ENCODE measurements around the gene LRP5. TPM values are rescaled to one million over a fixed set of nuclear protein-coding genes. Genes with fewer than 3 reads are reported as not detected.
"Not testable (repeated sequence)": the region's sequence is repeated elsewhere in the genome, so short reads cannot be mapped to it uniquely, and the experiment has no call there.

LRP5 gene
- total RNA-seq, 1 donor from 2014 or later: 154 TPM

DNA sequence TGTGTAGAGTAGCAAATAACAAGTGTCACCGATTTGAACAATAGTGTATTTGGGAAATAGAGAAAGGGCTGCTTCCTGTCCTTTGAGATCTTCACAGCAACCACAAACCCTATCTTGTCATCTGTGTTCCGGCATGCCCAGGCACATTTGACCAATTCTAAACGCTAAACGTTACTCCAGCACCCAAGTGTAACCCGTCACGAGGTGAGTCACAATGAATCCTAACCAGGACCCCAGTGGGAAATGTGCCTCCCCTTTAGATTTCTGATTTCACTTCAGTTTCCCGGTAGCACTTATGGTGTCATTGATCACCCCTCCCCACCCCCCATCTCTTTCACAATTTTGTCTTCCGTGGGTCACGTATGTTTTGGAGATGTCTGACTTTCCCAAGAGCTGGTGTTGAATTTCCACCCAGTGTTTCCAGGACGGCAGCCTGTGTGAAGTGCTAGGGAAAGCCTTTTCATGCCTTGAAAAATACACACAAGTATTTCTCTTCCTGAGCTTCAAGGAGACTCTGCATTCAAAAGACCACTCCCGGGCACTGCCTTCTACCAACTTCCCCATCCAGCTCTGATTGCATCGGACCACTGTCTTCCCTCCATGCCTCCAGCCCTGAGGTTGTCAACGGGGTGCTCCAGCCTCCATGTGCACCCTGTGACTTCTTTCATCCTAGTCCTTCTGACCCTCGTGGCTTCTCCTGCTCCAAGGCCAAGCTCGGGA, 30.1 kb upstream of the LRP5 start:
- DNase-seq (ENCODE audit: low spot score): no peak

DNA sequence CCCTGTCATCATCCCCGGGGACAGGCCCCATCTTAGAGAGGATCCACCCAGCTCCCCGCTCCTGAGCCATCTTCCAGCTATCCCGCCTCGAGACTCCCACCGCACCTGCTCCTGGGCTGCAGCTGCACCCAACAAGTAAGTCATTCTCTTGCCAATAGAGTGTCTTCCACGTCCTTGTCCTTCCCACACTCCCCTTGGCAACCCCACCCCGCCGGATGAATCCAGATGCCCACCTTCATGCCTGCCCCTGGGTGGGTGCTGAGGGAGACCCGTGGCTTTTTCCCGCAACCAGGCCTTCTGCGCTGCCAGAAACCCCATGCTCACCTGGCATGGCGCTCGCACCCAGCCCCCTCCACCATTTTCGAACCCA, 29.5 kb upstream of the LRP5 start:
- DNase-seq (ENCODE audit: low spot score): no peak

DNA sequence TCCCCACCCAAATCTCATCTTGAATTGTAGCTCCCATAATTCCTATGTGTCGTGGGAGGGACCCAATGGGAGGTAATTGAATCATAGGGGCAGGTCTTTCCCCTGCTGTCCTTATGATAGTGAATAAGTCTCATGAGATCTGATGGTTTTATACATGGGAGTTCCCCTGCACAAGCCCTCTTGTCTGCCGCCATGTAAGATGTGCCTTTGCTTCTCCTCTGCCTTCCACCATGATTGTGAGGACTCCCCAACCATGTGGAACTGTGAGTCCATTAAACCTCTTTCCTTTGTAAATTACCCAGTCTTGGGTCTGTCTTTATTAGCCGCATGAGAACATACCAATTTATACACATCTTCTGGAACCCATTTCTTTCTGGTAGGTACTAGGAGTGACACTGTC, 27.8 kb upstream of the LRP5 start:
- DNase-seq (ENCODE audit: low spot score): not testable (repeated sequence)

DNA sequence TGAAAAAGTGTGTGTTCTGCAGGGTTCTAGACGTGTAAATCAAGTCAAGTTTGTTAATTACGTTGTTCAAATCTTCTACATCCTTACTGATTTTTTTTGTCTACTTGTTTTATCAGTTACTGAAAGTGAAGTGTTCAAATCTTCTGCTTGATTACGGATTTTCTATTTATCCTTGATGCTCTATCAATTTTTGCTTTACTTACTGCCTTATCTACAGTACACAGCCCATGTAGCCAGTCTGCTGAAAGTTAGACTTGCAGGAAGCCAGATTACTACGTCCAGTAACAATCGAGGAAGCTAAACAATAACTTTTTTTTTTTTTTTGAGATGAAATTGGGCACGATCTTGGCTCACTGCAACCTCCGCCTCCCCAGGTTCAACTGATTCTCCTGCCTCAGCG, 25.0 kb upstream of the LRP5 start:
- DNase-seq (ENCODE audit: low spot score): no peak

DNA sequence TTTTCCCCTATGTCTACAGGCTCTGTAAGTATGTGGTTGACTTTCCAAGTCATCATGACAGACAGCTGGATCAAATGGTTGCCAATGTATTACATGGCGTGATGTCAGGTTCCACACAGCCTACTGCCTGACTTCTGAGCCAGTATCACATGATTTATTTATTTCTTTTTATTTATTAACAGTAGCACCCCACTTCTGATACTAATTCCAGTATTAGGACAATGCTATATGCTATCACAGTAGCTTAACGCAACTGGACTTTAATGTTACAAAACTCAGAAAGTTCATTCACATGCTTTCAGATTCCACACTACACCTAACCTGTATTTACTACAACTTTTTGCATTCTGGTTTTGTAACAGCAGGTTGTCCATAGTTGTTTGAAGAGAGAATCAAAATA, 22.9 kb upstream of the LRP5 start:
- DNase-seq (ENCODE audit: low spot score): no peak

DNA sequence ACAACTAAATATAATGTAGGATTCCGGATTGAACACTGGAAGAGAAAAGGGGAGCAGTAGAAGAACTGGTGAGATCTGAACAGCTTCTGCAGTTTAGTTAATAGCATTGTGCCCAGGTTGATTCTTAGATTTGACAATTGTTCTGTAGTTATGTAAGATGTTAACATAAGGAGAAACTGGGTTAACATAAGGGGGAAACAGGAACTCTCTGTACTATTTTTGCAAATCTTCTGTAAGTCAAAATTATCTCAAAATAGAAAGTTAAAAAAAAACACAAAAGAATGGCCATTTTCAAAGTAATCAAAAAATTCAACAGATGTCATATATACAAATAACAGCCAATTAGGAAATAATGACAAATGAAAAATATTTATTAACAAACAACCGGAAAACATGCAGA, 18.7 kb upstream of the LRP5 start:
- no peak for DNase-seq (ENCODE audit: low spot score)

DNA sequence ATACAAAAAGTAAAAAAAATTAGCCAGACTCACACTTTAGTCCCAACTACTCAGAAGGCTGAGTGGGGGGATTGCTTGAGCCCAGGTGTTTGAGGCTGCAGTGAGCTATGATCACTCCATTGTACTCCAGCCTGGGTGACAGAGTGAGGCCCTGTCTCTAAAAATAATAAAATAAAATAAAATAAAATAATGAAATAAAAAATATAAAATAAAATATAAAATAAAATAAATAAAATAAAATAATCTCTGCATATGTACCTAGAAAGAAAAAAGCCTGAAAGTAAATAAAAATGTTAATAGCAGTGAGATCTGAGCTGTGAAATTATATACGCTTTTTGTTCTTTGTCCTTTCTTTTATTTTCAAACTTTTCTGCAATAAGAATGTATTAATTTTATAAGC, 17.1 kb upstream of the LRP5 start:
- no peak for DNase-seq (ENCODE audit: low spot score)

DNA sequence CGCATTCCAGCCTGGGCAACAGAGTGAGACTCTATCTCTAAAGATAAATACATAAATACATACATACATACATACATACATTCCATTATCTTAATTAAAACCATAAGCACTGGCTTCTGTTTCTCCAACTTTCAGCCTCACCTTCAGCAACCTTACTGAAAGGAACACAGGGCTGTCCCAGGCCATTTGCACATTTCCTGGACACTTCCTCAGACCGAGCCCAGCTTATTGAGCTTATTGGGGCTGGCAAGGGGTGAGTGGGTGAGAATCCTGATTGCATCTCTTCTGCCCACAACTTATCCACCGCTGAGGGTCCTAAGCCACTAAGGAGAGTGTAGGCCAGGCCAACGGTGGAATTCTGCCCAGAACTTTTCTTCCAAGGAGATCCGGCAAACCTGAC, 16.5 kb upstream of the LRP5 start:
- DNase-seq (ENCODE audit: low spot score): no peak

DNA sequence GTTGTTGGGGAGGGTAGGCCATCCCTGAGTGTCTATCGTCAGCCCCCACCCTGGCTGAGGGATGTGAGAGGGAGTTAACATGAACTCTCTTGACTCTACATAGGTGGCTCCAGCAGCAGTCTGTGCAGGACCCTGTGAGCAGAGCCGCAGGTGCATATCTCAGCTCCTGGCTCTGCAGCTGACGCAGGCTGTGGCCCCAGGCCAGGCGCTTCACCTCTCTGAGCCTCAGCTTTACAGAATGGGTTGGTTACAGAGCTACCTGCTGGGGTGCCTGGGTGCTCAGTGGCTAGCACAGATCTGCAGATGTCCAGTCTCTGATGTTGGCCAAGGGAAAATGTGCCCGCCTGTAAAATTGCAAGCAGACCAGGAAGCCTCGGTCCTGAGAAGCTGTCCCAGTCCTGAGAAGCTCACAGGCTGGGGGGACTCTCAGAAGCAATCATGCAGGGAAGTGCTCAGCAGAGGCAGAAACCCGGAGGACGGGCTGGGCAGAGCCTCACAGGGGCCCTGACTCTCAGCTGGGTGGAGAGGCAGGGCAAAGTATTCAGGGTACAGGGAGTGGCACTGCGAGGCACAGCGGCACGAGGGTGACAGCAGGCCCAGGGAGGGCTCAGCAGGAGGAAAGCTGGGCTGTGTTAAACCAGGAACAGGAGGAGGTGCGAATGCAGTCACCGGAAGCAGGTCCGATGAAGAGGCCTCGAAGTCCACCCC, 15.9 kb upstream of the LRP5 start:
- DNase-seq (ENCODE audit: low spot score): no peak

DNA sequence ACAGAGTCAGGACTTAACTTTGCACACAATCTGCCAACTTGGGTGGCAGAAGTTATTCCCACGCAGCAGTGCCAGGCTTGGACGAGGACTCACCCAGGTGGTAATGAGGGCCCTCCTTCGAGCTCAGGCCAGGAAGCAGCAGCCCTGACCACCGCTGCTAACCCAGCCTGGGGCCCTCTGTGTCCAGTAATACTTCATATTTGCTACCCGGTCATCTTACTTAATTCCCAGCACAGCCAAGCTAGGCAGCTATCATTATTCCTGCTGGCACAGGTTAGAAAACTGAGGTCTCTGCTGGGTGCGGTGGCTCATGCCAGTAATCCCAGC, 15.4 kb upstream of the LRP5 start:
- no peak for DNase-seq (ENCODE audit: low spot score)

DNA sequence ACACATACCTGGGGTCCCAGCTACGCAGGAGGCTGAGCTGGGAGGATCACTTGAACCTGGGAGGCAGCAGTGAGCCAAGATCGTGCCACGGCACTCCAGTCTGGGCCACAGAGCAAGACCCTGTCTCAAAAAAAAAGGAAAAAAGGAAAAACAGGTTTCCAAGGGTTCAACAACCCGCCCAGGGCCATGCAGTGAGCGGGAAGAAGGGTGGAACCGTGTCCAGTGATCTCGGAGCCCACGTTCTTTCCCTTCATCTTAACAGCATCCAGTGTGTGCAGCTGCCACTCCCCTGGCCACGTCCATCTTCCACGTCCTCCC, 14.9 kb upstream of the LRP5 start:
- DNase-seq (ENCODE audit: low spot score): no peak

DNA sequence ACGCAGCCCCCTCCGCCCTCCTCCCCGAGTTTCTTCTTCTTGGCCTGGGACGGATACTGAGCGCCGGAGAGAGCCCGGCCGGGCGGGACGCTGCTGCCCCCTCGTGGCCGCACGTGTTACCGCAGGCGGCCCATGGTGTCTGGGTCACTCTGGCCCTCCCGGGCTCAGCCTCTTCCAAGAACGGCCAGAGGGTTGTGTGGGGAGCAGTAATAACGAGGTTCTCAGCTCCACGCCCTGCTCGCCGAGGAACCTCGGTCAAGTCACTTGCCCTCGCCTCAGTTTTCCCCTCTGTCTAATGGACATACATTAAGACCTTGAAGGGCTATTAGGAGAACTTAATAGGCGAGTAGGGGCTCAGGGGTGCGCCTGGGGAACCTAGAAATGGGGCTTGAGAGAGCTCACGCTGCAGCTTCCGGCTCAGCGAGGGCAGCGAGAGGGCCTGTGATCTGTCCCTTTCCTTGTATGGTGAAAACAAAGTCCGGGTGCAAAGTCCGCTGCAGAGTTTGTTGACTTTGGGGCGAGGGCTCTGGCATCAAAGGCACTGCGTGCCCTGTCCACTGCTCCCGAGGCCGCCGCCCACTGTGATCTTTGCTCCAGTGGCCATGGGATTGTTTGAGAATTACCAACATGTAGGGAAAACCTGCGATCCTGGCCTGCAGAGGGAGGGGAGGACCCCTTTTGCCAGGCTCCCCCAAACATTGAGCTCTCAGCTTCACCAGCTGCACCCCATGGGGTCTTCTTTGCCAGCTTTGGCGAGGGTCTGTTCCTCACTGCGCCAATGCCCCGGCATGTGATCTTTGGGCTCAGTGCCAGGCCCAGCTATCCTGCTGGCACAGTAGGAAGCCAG, 14.4 kb upstream of the LRP5 start:
- DNase-seq (ENCODE audit: low spot score): peak; percentile 87

DNA sequence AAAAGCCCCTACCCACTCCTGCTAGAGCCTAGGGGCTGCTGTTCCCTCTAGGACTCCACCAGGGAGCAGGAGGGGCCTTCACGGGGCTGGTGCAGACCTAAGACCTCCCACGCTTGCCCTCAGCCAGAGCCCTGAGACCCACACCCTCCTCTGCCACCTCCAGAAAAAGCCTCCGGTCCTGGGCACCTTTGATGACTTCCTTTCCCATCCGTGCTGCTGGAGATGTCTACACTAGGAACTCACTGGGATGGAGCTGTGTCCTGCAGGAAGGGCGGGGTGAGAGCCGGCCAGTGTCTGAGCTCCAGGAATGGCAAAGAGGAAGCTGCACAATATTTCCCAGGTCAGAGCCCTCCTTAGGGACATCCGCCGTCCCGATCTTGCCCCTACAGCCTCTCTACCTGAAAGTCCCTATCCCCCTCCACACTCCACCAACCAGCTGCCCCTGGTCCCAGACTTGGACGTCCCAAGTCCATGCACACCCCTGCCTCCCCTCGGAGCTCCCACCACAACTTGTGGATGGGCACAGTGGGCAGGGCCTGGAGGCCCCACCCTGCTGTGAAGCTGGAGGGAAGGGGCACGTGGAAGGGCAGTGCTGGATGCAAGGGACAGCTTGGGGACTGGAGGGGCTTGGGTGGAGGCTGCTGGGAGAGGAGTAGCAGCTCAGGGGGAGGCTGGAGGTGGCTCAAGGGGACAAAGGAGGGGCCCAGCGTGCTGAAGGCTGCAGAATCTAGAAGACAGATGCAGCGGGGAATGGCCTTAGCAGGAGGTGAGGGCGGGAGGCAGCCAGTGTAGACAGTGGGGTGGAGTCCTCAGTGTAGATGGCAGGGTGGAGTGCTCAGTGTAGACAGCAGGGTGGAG, 13.5 kb upstream of the LRP5 start:
- no peak for DNase-seq (ENCODE audit: low spot score)

DNA sequence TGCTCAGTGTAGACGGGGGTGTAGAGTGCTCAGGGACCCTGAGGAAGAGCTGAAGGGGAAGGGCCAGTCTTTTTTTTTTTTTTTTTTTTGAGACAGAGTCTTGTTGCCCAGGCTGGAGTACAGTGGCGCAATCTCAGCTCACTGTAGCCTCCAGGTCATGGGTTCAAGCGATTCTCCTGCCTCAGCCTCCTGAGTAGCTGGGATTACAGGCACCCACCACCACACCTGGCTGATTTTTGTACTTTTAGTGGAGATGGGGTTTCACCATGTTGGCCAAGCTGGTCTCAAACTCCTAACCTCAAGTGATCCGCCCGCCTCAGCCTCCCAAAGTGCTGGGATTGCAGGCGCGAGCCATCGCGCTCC, 12.9 kb upstream of the LRP5 start:
- not testable (repeated sequence) for DNase-seq (ENCODE audit: low spot score)

DNA sequence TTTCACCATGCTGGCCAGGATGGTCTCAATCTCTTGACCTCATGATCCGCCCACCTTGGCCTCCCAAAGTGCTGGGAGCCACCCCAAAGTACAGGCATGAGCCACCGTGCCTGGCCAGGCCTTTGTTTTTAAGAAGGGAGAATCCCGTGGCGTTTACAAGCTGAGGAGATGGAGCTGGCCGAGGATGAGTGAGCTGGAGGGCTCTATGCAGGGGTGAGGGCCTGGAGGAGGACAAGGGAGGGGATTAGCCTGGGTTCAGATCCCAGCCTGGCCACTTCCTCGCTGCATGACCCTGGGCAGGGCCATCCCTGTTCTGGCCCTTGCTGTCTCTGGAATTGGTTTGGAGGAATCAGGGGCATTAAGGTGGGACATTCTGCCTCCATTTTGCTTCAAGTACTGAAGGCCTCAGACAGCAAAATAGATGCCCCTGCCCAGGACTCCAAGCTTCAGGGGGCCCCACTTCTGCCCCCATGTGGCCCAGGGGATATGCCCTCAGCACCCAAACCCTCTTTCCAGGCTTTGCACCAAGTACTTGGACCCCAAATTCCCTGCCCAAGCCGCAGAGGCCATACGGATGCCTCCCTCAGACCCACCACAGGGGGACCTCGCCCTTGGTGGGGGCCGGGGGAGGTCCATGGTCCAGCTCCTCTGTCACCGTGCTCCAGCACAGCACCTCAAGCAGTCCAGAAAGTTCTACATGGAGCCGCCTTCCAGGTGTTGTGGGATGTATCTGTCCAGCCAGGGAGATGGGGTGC, 12.1 kb upstream of the LRP5 start:
- no peak for DNase-seq (ENCODE audit: low spot score)

DNA sequence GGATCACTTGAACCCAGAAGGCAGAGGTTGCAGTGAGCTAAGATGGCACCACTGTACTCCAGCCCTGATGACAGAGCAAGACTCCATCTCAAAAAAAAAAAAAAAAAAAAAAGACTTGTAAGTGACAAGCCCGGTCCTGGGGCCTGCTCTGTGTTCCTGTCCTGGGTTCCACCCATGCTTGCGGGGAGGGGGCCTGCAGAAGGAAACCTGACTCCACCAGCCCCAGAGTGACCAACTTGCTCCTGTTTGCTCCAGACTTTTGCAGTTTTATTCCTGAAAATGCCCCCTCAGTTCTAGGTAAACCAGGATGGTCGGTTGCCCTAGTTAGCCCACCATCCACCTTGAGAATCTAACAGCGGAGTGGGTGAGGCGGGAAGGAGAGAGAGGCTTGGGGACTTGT, 10.1 kb upstream of the LRP5 start:
- DNase-seq (ENCODE audit: low spot score): no peak

DNA sequence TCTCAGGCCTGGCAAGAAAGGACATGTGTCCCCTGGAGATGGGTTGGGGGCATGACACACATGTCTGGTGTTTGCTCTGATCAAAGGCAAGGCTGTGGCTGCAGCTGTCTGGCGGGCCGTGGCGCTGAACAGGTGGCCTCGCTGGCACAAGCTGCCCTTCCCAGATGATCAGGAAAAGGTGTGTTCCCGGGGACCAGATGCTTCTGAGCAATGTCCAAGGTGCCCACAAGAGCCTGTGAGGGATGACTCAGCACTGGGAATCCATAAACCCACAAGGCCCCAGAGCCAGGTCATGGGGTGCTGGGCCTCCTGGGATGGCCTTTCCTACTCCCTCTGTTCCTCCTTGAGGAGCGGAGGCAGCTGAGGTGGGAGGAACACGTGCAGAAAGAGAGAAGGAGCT, 9.7 kb upstream of the LRP5 start:
- peak; percentile 71 for DNase-seq (ENCODE audit: low spot score)

DNA sequence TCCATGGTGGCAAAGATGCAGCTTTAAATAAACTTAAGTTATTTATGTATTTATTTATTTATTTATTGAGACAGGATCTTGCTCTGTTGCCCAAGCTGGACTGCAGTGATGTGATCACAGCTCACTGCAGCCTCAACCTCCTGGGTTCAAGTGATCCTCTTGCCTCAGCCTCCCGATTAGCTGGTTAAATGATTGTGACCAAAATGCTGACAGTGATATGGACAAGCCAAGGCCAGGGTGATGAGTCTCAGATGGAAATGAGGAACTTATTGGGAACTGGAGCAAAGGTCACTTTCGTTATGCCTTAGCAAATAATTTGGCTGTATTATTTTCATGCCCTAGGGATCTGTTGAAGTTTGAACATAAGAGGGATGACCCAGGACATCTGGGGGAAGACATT, 9.3 kb upstream of the LRP5 start:
- no peak for DNase-seq (ENCODE audit: low spot score)

DNA sequence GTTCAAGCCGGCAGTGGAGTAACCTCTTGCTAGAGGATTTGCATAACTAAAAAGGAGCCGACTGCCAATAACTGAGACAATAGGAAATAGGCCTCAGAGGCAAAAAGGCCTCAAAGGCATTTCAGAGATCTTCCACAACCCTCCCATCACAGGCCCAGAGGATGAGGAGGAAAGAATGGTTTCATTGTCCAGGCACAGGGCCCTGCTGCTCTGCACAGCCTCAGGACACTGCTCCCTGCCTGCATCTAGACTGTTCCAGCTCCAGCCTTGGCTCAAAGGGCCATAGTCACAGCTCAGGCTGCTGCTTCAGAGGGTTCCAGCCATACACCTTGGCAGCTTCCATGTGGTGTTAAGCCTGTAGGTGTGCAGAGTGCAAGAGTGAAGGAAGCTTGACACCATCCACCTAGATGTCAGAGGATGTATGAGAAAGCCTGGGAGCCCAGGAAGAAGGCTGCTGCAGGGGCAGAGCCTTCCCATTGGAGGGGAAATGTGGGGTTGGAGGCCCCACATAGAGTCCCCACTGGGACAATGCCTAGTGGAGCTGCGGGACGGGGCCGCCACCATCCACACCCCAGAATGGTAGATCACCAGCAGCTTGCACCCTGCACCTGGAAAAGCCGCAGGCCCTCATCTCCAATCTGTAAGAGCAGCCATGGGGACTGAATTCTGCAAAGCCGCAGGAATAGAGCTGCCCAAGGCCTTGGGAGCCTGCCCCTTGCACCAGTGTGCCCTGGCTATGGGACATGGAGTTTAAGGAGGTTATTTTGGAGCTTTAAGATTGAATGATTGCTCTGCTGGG, 8.2 kb upstream of the LRP5 start:
- DNase-seq (ENCODE audit: low spot score): no peak

DNA sequence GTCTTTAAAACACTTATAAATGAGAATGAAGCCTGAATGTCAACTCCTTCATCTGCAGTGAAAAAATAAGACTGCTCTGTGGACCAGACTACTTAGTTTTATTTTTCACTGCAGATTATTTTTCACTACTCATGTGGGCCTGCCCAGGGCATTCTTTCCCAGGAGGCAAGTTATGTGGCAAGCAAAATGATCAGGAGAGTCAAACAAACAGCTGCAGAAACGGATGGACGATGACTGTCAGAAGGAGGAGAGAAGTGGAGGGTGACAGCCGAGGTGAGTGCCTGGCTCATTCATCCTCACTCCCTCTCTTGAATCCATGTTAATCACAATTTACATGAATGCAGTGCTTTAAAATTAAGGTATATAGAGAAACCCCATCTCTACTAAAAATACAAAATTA, 5.8 kb upstream of the LRP5 start:
- no peak for DNase-seq (ENCODE audit: low spot score)

DNA sequence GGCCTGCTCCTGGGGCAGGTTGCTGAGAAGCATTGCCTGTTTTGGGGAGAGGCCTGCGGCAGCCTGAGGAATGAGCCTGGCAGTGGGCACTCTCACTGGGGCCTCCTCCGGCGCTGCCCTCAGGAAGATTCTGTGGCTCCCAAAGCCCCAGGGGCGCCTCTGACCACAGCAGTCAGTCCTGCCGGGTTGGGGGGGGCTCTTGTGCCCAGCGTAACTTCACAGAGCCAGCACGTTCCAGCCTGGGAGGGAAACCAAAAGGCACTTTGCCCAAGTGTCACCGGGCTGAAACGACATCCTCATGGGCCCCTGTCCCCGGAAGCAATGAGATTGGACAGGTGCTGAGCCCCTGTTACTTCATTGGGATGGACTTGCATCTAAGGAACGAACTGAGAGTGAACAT, 4.3 kb upstream of the LRP5 start:
- DNase-seq (ENCODE audit: low spot score): no peak

Measured in mucosa of gallbladder (tissue), 1 donor.